GM18861 (cell line): ENCODE data around the gene PDE4D.
A peak's percentile ranks its signal among the peaks of the same experiment; 100 is the strongest.
"Not testable (repeated sequence)": the region's sequence is repeated elsewhere in the genome, so short reads cannot be mapped to it uniquely, and the experiment has no call there.

Experiments used
- ATAC-seq: cut with Tn5 transposase; IDR thresholded peaks from one replicate; pipeline ENCODE4 v1.9.1; 2021; ENCODE audit not compliant: unreplicated experiment

Gene PDE4D

DNA sequence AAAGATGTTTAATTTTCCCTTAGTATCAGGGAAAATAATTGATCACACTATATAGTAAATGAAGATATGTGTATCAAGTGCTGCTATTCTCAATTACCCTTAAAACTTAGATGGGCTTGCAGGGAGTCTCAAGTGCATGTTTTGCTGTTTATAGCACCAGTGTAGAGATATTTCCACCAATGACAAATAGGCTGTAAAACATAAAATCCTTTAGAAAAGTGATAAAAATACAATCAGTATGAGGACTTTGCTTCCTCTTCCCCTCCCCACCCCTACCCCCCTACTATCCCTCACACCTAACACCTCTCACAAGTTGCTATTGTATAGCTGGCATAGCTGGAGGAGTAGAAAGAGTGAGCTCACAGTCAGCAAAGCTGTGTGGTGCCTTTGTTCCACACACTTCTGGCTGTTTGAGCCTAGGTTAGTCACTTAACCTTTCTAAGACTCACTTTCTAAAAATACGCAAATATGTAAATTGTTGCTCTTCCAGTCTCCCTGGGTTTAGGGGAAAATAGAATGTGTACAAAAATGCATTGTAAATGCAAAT lies 93.1 kb downstream of the PDE4D start:
- no peak for ATAC-seq

DNA sequence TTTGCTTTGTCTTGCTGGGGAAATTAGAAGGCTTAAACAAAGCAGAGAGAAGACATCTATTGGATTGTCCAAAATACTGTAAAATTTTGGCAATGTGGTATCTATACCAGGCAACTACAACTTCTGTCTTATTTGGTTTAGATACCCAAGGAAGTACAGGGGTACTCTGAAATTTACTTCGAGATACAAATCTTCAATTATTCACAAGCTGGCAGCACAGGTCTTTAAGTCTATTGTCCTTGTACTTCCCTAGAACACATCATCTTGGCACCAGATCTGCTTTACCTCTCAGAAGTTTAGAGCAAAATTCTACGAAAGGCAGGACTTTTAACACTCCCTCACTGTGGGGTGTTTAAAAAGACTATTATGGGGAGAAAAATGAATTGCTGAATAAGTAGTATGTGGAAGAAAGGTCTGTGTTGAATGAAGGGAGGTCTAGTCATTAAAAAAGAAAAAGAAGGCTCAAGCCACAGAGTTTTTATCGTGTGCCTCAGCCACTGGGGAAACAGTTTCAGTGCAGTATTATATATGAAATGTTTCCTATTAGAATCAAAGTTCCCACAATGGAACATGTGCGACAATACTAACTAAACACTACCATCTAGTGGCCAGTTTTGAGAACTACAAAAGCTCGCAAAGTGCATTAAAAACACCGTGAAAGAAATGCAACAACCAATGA lies 93.7 kb downstream of the PDE4D start:
- ATAC-seq = peak; percentile 52

DNA sequence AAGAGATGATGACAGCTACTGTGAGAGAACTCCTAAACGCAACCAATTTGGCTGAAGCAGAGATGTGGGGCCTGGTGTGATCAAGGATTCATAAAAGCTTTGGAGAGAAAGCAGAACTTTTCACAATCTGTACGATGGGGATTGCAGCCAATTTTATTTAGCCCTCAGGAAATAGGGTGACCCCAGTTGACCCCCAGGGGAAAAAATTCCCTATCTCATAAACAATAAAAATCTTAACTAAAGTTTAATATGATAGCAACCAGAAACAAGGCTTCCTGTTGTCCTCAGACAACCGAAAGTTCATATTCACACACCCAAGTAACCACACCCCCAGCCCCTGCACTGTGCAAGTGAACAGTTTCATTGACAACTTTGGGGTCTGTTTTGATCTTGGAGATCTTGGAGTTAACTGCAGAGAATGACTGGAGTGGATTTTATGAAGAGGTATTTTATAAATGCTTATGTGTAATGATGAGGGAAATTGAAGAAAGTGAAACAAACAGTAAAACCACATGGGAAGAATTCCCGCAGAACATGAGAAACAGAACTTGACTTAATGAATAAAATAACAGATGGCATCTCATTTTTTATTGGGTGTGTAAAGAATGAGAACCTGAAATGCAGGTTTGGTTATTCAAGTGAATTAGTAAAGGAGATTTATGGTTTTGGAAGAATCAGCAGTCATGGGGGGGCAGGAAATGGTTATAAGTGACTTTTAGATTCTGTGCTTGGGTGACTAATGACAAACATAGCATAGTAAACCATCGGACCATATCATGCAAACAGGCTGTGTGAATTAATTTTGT lies 94.5 kb downstream of the PDE4D start:
- ATAC-seq = peak; percentile 81

DNA sequence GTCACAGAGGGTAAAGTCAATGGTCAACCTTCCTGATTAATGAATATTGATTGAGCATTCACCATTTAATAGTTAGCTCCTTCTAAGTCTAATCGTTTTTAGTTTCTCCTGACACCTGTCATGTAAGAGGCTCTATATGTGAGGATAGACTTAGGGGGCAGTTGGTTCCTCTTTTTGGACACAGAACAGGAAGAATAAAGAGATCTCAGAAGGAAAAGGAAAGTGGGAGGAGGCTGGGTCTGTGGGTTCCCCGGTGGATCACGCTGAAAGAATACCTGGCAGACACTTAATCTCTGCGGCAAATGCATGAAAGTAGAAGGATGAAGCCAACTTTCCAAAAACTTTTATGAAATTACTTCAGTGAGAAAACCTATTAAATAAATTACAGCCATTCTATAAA lies 98.4 kb downstream of the PDE4D start:
- no peak for ATAC-seq

DNA sequence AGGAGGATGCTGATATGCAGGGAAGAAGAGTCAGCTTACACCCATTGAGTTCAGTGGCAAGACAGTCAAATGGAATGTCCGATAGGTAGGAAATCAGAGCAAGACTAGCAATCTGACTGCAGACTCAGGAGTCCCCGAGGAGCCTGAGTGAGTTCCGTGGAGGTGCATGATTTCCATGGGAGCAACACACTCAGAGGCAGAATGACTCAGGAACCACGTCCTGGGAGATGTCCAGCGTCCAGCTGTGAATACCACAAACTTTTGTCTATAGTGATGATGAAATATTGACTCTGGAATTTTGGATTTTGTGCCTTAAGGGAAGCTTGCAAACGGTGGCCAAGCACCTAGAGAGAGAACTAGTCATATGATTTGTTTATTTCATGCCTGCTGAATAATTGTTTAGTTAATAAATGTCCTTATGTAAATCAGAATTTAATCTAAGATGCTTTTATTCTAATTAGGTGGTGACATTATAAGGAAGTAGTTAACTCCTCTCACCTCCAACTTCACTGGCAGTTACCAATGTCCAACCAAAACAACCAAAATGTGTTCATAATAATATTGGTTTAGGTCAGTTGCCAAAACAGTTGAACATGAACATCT lies 100.4 kb downstream of the PDE4D start:
- no peak for ATAC-seq

DNA sequence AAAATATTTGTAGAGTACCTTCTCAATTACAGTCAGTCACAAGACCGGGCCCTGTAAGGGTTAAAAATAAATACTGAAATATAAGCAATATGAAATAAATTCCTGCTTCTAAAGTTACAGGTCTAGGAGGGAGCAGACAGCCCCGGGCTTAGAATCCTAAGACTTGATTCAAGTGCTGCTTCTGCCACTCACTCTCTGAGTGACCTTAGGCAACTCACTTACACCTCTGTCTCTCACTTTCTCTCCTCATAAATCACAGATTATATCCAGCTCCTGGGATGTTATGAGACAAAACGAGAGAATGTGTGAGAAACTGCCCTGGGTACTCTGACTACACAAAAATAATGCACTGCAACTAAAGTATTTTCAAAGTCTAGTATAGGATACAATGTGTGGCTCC lies 101.9 kb downstream of the PDE4D start:
- ATAC-seq = no peak

DNA sequence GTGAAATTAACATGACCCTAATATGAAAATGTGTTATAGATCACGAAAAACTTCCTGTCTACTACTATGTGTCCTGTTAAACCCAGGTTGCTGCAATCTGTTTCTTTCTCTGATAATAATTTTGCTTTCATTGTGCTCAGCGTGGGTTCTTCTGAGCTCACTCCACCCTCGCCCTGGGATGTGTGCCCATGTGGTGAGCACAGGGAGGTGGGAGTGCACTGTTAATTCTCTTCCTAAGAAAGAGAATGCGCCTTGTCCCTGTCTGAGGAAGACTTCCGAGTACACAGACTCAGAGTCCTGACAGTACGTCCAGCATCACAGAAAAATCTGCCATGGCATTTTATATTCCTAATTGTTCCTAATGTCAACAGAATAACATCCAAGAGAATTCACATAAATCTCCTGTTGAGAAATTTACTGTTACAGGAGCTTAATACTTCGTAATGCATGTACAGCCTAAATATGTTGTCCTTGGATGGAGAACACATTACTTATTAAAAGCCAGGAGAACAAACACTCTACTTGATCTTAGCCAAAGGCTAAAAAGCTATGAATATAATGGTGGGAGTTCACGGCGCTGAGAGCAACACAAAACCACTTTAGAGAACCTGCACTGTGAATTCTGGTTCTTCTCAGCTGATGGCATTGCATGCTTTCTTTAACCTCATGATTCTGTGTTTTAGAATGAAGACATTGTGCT lies 102.6 kb downstream of the PDE4D start:
- no peak for ATAC-seq

DNA sequence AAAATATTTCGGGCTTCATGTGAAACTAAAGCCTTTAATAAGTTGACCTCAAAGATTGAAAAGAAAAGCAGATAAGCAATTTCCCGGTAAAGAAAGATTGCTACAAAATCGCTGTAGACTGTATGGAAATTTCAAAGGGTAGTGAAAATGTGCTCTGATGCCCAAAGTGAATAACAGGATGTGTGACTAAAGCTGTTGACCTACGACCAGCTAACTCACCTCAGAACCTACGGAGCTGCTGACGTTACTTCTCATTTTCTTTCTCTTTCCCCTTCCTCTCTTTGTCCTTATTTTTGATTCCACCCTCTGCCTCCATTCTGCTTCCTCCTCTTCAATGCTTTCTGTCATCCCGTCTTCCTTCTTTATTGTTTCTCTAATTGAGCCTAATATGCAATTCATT lies 103.2 kb downstream of the PDE4D start:
- peak; percentile 77 for ATAC-seq

DNA sequence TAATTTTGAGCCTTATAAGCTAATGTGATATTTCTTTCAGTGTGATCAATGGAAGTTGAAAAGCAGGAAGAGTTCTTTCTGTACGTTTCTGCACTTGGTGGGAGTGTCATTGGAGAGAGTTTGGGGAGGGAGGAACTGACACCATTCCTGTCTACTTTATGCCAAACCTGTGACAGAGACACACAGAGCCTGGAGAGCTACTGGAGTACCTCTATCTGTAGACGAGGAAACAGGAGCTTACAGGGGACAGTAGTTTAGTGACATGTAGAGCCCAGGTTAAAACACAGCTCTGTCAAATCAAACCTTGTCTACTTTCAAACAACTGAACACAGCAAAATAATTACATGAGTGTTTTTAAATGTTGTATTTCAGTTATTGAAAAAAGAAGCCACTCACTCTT lies 103.6 kb downstream of the PDE4D start:
- no peak for ATAC-seq

DNA sequence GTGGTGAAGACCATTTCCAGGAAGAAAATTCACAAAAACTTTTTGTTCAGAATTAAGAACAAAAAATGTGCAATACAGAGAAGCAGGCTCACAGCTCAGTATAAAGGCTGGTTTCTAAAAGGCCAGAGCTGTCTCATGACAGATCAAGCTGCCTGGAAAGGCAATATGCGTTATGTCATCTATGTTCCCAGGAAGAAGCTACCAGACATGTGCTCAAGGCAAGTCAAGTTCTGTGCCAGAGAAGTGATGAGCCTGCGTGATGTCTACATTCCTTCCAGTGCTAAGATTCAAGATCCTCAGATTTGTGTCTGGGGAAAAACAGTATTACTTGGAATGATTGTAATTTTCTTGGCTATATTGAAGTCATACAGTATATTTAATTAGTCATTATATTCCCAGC lies 104.3 kb downstream of the PDE4D start:
- ATAC-seq = no peak

DNA sequence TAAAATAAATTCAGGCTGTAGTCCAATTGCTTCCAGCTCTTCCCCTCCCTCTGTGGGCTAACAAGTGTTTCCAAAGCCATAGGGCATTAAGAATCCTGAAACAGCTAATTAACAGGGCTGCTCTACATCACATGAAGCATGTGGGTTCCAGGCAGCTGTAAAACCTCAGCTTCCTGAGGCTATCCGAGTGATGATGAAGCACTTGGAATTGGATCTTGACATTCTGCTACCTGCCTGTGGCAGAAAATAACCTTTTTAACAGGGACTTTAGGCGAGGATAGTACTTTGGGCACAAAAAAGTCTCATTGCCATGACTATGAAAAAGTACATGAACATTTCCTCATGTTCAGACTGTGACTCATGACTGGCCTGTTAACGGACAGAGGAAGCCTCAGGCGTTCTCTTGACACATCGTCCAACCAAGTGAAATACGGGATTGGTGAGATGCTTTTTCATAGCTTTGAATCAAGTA lies 107.2 kb downstream of the PDE4D start:
- ATAC-seq = no peak

DNA sequence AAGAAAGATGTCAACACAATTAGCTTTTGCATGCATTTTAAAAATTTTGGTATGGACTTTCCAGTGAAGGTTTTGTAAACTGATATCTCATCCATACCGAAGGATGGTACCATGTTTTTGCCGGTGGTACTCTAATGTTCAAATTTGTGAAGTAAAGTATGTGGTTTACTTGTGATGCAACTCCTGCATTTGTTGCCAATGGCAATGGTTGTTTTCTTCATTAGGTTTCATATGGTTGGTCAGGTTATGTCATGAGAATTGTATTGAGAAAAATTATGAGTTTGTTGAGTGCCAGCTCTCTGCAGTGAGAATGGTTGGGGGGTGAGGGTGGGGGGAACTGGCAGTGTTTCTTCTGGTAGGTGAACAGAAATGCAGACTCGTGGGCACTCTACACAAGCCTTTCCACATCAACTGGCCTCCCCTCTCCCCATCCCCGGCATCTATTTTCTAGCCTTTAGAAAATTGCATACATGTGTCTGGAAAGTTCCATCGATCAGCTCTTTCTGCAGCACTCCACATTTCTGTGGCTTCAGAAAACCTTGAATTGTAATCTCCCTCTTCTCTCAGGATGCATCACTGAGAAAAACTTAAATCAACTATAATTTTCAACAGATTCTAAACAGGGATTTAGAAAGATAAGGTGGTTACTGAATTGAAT lies 107.7 kb downstream of the PDE4D start:
- no peak for ATAC-seq

DNA sequence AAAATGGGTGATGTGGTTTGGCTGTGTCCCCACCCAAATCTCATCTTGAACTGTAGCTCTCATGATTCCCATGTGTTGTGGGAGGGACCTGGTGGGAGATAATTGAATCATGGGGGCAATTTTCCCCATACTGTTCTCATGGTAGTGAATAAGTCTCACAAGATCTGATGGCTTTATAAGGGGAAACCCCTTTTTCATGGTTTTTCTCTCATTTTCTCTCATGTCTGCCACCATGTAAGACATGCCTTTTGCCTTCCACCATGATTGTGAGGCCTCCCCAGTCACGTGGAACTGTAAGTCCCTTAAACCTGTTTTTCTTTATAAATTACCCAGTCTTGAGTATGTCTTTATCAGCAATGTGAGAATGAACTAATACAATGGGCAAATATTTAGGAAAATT lies 108.8 kb downstream of the PDE4D start:
- not testable (repeated sequence) for ATAC-seq

DNA sequence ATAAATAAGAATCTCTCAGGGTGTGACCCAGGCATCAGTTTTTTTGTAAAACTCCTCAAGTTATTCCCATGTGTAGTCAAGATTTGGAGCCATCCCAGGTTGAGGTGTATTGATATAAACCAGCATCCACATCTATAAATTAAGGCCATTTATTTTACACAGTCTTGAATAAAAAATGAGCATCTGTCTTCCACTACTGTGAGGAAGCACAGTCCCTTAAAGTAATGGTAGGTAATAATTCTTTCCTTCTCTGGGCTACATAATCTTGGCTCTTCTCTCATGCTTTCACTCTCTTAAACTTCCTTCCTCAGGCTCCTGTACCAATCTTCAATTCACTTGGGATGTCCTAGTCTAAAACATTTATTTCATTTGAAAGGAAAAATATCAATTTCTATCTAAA lies 110.3 kb downstream of the PDE4D start:
- no peak for ATAC-seq

DNA sequence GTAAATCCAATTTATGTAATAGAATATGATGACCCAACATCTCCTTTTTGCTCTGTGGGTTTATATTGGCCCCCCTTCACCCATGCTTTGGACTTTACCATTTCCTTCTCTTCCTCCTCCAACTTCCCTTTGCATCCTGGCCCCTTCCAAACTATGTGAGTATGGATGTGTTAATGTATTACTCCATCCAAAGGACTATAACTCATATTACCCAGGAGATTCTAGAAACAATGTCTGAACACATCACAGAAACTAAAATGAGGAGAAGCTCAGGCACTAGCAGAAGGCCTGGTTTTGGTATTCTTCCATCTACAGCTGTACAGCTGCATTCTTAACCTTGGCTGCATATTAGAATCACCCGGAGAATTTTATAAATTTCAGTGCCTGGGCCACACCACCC lies 110.7 kb downstream of the PDE4D start:
- no peak for ATAC-seq

DNA sequence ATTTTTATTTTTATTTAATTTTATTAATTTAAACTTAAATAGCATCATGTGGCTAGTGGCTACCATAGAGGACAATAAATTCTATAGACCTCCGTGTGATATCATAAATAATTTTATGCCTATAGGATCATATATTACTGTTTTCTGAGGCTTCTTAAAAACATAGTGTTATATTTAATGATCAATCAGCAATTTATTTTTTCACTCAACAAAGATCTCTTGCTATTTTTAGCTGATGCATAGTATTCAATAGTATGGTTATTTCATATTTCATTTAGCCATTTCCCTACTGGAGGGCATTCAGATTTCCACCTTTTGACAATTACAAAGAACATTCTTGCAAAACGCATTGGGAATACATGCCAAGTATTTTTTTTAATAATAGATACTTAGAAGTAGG lies 114.1 kb downstream of the PDE4D start:
- no peak for ATAC-seq

DNA sequence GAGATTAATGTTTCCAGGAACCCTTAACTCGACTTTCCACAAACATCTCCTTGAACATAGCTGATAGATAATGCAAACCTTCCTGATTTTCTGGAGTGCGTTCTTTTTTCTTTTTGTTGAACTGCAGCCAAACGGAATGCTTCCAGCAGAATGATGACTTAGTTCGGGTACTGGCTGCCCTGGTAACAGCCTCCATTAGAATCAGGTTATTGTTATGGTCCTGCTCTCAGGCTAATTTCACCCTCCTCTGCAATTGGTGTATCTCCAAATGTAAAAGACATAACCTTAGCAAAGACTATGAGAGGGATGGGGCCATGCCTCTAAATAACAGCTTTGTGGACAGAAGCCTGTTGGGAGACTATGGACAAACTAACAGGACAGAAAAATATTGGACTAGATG lies 116.5 kb downstream of the PDE4D start:
- no peak for ATAC-seq

DNA sequence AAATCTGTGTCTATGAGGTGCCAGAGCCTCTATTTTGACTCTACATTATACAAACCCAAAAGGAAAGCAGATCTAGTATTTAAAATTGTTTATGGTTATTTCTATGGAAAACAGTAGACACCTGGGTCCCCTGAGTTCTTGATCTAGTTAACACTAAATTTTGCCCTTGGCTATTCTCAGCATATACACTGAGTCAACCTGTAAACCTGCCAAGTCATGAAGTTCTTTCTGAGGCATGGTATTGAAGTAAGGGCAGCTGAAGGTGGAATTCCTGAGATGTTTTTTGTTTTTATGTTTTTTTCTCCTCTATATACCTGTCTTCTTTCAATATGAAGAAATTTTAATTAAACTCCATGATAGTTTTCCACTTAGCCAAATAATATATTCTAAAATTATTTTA lies 120.2 kb downstream of the PDE4D start:
- no peak for ATAC-seq

DNA sequence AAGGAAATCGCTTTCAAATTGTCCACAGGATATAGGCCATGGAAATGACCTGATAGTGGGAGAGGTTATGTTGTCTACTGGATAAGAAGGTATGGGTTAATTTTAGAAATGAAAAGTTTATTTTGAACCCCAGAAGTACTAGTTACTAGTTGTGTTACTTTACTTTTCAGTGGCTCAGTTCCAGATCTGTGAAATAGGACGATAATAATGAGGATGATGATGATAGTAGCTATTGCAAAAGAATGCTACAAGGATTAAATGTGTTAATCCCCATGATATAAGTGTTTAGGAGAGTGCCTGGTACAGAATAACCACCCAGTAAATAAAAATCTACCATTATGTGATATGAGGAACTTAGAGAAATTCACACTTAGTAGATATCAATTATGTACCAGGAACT lies 120.8 kb downstream of the PDE4D start:
- no peak for ATAC-seq

DNA sequence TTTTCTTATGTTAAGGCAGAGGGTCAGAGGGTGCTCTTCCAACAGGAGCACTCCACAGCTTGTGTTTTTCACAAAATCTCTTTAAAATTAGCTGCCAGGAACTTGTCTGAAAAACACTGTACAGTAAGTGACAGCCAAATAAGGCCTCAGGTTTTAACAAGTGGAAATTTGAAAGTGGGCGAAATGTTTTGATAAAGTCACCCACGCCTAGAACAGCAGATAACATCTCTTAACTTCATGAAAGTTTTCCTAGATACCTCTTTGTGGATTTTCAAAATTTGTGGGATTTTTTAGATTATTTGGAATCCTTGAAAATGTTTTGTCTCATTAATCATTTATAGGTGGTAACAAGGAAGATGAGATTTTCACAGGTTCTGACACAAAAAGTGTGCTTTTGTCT lies 121.3 kb downstream of the PDE4D start:
- ATAC-seq = no peak

DNA sequence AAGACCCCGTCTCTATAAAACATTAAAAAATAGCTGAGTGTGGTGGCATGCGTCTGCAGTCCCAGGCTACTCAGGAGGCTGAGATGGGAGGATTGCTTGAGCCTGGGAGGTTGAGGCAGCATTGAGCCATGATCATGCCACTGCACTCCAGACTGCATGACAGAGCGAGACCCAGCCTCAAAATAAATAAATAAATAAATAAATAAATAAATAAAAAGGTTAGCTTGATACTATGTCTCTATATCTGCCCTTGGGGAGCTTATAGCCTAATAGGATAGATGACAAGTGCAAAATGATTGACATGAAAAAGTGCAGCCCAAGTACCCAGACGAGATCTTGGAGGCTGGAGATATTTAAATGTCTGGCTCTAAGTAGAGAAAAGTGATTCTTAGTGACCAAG lies 122.6 kb downstream of the PDE4D start:
- ATAC-seq = no peak
